MM.1S (cell line): ENCODE measurements around the gene SPEF2.

Source experiments
- CTCF ChIP-seq: fragments of 300-600 bp; sonication (generic); IDR thresholded peaks from 2 replicates; pipeline ENCODE4 v1.5.1; 2016; ENCODE audit warnings: antibody characterized with exemption, low read length, mixed read lengths
- EZH2 ChIP-seq: fragments of 300-600 bp; sonication (generic); optimal IDR thresholded peaks from 2 replicates; pipeline ENCODE3; 2017; ENCODE audit warnings: low read depth, mild to moderate bottlenecking, antibody characterized with exemption, low read length, mixed read lengths

GRCh38 chr5:35593338-35593737 is 24.3 kb upstream of the SPEF2 start:
- TF ChIP-seq CTCF (no peak), EZH2 (no peak)
